ENCODE data around the gene ZBTB12. TPM values are rescaled to one million over a fixed set of nuclear protein-coding genes. Genes with fewer than 3 reads are reported as not detected.

Gene ZBTB12
- total RNA-seq, 2 experiments from 2014 or later, result 17.6 to 20.2 TPM

DNA sequence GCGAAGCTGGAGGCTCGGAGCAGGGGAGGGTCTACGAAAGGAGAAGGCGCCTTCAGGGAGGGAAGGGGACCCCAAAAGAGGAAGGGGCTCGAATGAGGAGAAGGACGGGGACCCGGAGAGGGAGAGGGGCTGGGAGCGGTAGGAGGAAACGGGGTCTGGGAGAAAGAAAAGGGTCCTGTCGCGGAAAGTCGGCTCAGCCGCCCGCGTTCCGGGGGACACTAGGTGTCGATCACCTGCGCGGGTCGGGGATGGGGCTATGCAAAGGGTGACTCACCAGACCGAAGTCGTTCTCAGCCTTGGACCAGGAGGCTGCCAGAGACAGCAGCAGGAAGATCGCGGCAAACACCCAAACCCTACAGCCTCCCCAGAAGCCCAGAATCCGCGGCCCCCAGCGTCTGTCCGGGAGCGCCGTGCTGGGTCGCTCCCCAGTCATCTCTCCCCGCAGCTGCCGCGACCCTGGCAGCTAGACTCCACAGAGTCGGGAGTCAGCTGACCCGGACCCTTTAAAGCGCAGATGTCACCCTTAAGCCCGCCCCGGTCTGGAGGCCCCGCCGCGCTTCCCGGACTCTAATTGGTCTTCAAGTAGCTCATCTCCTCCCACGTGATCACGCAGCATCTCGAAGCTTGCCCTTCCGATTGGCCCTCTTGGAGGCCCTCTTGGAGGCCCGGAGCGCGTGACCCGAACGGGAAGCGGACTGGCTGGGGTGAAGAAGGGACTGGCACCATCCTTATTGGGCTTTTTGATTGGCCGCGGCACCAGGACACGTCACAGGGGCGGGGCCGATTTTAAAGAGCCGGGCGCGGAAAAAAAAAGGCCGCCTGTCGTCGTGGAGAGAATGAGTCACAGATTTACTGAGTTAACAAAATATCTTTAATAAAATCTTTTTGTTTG is 39.3 kb downstream of the ZBTB12 start, which contains the start of gene NEU1:
Gene NEU1 (minus strand): TSS at position 478 of the 892 bp plus-strand sequence. CDS start 45 bp downstream, at position 433.
- Histone ChIP-seq H3K4me2 (ENCODE audit: low read length) (peak within 1 kb of the TSS; percentile 85), H3K4me3 (ENCODE audit: low read depth, low read length, poor library complexity, severe bottlenecking) (peak within 1 kb of the TSS; percentile 75), H3K79me2 (ENCODE audit: insufficient read depth, low read depth, low read length) (no peaks in the 10 kb centered on the region), H2AFZ (ENCODE audit: low read length) (peak within 1 kb of the TSS; percentile 76; the same call in 1 of the 2 replicates), H3K27ac (ENCODE audit: low read depth, low read length, poor library complexity, severe bottlenecking) (peak within 1 kb of the TSS; percentile 74), H3K9me3 (ENCODE audit: low read length) (no peaks in the 10 kb centered on the region), H4K20me1 (ENCODE audit: insufficient read depth, low read length) (no peaks in the 10 kb centered on the region), H3K36me3 (ENCODE audit: insufficient read depth, low read length) (no peaks in the 10 kb centered on the region), H3K4me1 (ENCODE audit: insufficient read depth, low read length, poor library complexity, severe bottlenecking) (peaks cover 20% of the 10 kb centered on the region), H3K9me2 (ENCODE audit: insufficient read depth, low read length) (no peaks in the 10 kb centered on the region)
- CTCF ChIA-PET (ENCODE audit: unreplicated experiment), result no interaction called here
- intact Hi-C loops (cut with micrococcal nuclease; ENCODE audit: unreplicated experiment), result loop anchor here (1.0 to 2.0 kb wide), 4 partner anchors 28 to 320 kb away; partner anchors contain the start of genes DDX39B and VARS1
- peak; percentile 100 for DNase-seq (ENCODE audit: low spot score)
- POLR2A ChIA-PET, result interaction anchor here (0.5 to 1.5 kb wide), 15 partner anchors 10 to 198 kb away, joined by 3 to 8 read pairs (median 4); partner anchors contain the start of genes EHMT2, GPANK1, LSM2 and ZBTB12
- TF ChIP-seq, protein P1, sequence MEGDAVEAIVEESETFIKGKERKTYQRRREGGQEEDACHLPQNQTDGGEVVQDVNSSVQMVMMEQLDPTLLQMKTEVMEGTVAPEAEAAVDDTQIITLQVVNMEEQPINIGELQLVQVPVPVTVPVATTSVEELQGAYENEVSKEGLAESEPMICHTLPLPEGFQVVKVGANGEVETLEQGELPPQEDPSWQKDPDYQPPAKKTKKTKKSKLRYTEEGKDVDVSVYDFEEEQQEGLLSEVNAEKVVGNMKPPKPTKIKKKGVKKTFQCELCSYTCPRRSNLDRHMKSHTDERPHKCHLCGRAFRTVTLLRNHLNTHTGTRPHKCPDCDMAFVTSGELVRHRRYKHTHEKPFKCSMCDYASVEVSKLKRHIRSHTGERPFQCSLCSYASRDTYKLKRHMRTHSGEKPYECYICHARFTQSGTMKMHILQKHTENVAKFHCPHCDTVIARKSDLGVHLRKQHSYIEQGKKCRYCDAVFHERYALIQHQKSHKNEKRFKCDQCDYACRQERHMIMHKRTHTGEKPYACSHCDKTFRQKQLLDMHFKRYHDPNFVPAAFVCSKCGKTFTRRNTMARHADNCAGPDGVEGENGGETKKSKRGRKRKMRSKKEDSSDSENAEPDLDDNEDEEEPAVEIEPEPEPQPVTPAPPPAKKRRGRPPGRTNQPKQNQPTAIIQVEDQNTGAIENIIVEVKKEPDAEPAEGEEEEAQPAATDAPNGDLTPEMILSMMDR (conservative IDR thresholded peaks at IDR 0.05; ENCODE audit: low read length), result no peak
- TF ChIP-seq EZH2phosphoT487 (IDR thresholded peaks at IDR 0.05; ENCODE audit: borderline replicate concordance, low read depth, low read length), result no peak
- BruUV-seq (replicated peaks), result no TSS peak

DNA sequence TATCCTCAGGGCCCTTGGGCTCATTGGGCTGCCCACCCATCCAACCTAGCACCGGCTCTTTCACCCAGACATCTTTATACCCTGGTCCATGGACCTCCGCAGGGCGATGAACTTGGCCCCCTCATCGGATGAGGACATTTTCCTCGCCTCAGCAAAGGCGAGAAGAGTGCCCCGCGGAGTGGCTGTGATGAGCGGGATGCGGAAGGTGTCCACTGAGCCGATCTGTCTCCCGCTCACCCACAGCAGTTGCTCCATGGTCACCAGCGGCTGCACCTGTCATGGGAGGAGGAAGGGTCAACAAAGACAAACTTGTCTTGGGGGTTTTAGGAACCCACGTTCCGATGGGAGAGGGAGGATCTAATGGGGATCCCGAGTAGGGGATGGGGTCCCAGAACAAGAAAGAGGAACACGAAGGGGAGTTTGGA is 40.0 kb downstream of the ZBTB12 start:
- TF ChIP-seq, protein P1 (conservative IDR thresholded peaks at IDR 0.05; ENCODE audit: low read length), result no peak
- TF ChIP-seq EZH2phosphoT487 (IDR thresholded peaks at IDR 0.05; ENCODE audit: borderline replicate concordance, low read depth, low read length), result no peak
- CTCF ChIA-PET (ENCODE audit: unreplicated experiment), result no interaction called here
- Histone ChIP-seq H3K9me2 (ENCODE audit: insufficient read depth, low read length) (no peaks in the 10 kb centered on the region), H3K4me2 (ENCODE audit: low read length) (peak overlapping the region; percentile 85), H3K27ac (ENCODE audit: low read depth, low read length, poor library complexity, severe bottlenecking) (no peak overlapping the region), H3K4me3 (ENCODE audit: low read depth, low read length, poor library complexity, severe bottlenecking) (peak overlapping the region; percentile 75), H2AFZ (ENCODE audit: low read length) (no peak overlapping the region), H3K36me3 (ENCODE audit: insufficient read depth, low read length) (no peaks in the 10 kb centered on the region), H4K20me1 (ENCODE audit: insufficient read depth, low read length) (no peaks in the 10 kb centered on the region), H3K9me3 (ENCODE audit: low read length) (no peaks in the 10 kb centered on the region), H3K4me1 (ENCODE audit: insufficient read depth, low read length, poor library complexity, severe bottlenecking) (peaks cover 20% of the 10 kb centered on the region), H3K79me2 (ENCODE audit: insufficient read depth, low read depth, low read length) (no peaks in the 10 kb centered on the region)
- no TSS peak for BruUV-seq (replicated peaks)
- intact Hi-C loops (cut with micrococcal nuclease; ENCODE audit: unreplicated experiment), result loop anchor here (2.0 kb wide), 1 partner anchor 67 kb away; the partner anchor contains the start of gene VARS1
- DNase-seq (ENCODE audit: low spot score), result no peak
- POLR2A ChIA-PET, result interaction anchor here (1.1 kb wide), 1 partner anchor 54 kb away, joined by 8 read pairs; the partner anchor contains the start of gene LSM2

Data from OCI-LY7 (cell line).